ENCODE results near the gene MYOM3. TPM values are rescaled to one million over a fixed set of nuclear protein-coding genes. Genes with fewer than 3 reads are reported as not detected.

The MYOM3 gene
- total RNA-seq, 3 donors from 2014 or later (not counting 1 experiment from before 2014, with no cell fraction given): 0.08 TPM; not detected in 2

- ATAC-seq (no peak), DNase-seq (no peak)
- H3K27me3 ChIP-seq (ENCODE audit: control insufficient read depth, insufficient read depth, low read length): no peaks in the 10 kb centered on the region
- TF ChIP-seq, protein P1, sequence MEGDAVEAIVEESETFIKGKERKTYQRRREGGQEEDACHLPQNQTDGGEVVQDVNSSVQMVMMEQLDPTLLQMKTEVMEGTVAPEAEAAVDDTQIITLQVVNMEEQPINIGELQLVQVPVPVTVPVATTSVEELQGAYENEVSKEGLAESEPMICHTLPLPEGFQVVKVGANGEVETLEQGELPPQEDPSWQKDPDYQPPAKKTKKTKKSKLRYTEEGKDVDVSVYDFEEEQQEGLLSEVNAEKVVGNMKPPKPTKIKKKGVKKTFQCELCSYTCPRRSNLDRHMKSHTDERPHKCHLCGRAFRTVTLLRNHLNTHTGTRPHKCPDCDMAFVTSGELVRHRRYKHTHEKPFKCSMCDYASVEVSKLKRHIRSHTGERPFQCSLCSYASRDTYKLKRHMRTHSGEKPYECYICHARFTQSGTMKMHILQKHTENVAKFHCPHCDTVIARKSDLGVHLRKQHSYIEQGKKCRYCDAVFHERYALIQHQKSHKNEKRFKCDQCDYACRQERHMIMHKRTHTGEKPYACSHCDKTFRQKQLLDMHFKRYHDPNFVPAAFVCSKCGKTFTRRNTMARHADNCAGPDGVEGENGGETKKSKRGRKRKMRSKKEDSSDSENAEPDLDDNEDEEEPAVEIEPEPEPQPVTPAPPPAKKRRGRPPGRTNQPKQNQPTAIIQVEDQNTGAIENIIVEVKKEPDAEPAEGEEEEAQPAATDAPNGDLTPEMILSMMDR (IDR thresholded peaks at IDR 0.05): no peak
- Mint-ChIP-seq H3K9me3 (no peaks in the 10 kb centered on the region), H3K4me1 (no peaks in the 10 kb centered on the region), H3K36me3 (no peaks in the 10 kb centered on the region), H3K4me3 (no peak overlapping the region), H3K27ac (no peak overlapping the region), H3K27me3 (ENCODE audit: low read depth in 2 of 2) (peaks cover 0 to 17% of the 10 kb centered on the region in 2 donors)
- no peaks in the 10 kb centered on the region for H3K9me3 ChIP-seq (ENCODE audit: control insufficient read depth, insufficient read depth, low read length)
- H3K27ac ChIP-seq (ENCODE audit: low read length): no peak overlapping the region
- 90% methylated on average over 14 of the region's 14 CpGs for WGBS (ENCODE audit: insufficient coverage)
- no peaks in the 10 kb centered on the region for H3K4me1 ChIP-seq (ENCODE audit: control insufficient read depth, insufficient read depth, low read length)
- H3K4me3 ChIP-seq (ENCODE audit: low read length): no peak overlapping the region
- H3K36me3 ChIP-seq (ENCODE audit: control insufficient read depth, insufficient read depth, low read length): no peaks in the 10 kb centered on the region
- intact Hi-C loops (cut with micrococcal nuclease): no loop called here
Measured at GRCh38 chr1:24089743-24090555, 22.0 kb downstream of the MYOM3 start.

- no peak overlapping the region for H3K4me3 Mint-ChIP-seq
- no peak for DNase-seq
- intact Hi-C loops (cut with micrococcal nuclease): no loop called here
- H3K36me3 Mint-ChIP-seq: no peaks in the 10 kb centered on the region
- no peaks in the 10 kb centered on the region for H3K4me1 ChIP-seq (ENCODE audit: control insufficient read depth, insufficient read depth, low read length)
- TF ChIP-seq, protein P1 (IDR thresholded peaks at IDR 0.05): no peak
- H3K36me3 ChIP-seq (ENCODE audit: control insufficient read depth, insufficient read depth, low read length): no peaks in the 10 kb centered on the region
- 77% methylated on average over 14 of the region's 14 CpGs for WGBS (ENCODE audit: insufficient coverage)
- H3K9me3 Mint-ChIP-seq: no peaks in the 10 kb centered on the region
- H3K27me3 Mint-ChIP-seq (ENCODE audit: low read depth in 2 of 2): peaks cover 0 to 15% of the 10 kb centered on the region in 2 donors
- no peak for ATAC-seq
- no peaks in the 10 kb centered on the region for H3K9me3 ChIP-seq (ENCODE audit: control insufficient read depth, insufficient read depth, low read length)
- no peak overlapping the region for H3K27ac Mint-ChIP-seq
- H3K4me3 ChIP-seq (ENCODE audit: low read length): no peak overlapping the region
- H3K27ac ChIP-seq (ENCODE audit: low read length): no peak overlapping the region
- H3K27me3 ChIP-seq (ENCODE audit: control insufficient read depth, insufficient read depth, low read length): no peaks in the 10 kb centered on the region
- H3K4me1 Mint-ChIP-seq: no peaks in the 10 kb centered on the region
Measured at GRCh38 chr1:24089027-24089742, 22.8 kb downstream of the MYOM3 start.

DNA sequence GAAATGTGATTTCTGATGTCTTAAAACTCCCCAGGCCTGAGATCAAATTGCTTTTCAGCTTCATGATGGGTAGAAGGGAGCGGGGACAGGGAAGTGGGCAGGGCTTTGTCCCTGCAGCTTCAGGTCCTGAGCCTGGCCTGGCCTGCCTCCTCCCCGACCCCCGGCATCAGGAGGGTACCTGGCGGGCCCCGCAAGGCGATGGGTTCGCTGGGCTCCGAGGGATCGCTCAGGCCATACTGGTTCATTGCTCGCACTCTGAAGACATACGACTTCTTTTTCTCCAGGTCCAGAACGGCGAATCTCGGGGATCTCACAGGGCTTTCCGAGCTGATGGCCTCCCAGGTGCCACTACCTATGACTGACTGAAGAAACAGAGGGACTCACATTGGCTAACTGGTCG, 25.5 kb downstream of the MYOM3 start:
- Mint-ChIP-seq H3K9me3 (no peaks in the 10 kb centered on the region), H3K36me3 (no peaks in the 10 kb centered on the region), H3K4me3 (no peak overlapping the region), H3K27ac (no peak overlapping the region), H3K27me3 (ENCODE audit: low read depth in 2 of 2) (peaks cover 0 to 15% of the 10 kb centered on the region in 2 donors), H3K4me1 (no peaks in the 10 kb centered on the region)
- H3K36me3 ChIP-seq (ENCODE audit: control insufficient read depth, insufficient read depth, low read length): no peaks in the 10 kb centered on the region
- ATAC-seq (no peak), DNase-seq (no peak)
- H3K4me1 ChIP-seq (ENCODE audit: control insufficient read depth, insufficient read depth, low read length): no peaks in the 10 kb centered on the region
- H3K4me3 ChIP-seq (ENCODE audit: low read length): no peak overlapping the region
- TF ChIP-seq, protein P1 (IDR thresholded peaks at IDR 0.05): no peak
- H3K9me3 ChIP-seq (ENCODE audit: control insufficient read depth, insufficient read depth, low read length): no peaks in the 10 kb centered on the region
- no peak overlapping the region for H3K27ac ChIP-seq (ENCODE audit: low read length)
- H3K27me3 ChIP-seq (ENCODE audit: control insufficient read depth, insufficient read depth, low read length): no peaks in the 10 kb centered on the region
- intact Hi-C loops (cut with micrococcal nuclease): no loop called here
- WGBS (ENCODE audit: insufficient coverage): 92% methylated on average over 16 of the region's 16 CpGs
